LNCAP (cell line): ENCODE data around the gene ZKSCAN8.

Source experiments
- TF ChIP-seq, protein P1 (sequence below): fragments of 450-650 bp; IDR thresholded peaks from 2 replicates; pipeline ENCODE4 v1.5.1; 2017; ENCODE audit warnings: mild to moderate bottlenecking

The ZKSCAN8 gene

DNA sequence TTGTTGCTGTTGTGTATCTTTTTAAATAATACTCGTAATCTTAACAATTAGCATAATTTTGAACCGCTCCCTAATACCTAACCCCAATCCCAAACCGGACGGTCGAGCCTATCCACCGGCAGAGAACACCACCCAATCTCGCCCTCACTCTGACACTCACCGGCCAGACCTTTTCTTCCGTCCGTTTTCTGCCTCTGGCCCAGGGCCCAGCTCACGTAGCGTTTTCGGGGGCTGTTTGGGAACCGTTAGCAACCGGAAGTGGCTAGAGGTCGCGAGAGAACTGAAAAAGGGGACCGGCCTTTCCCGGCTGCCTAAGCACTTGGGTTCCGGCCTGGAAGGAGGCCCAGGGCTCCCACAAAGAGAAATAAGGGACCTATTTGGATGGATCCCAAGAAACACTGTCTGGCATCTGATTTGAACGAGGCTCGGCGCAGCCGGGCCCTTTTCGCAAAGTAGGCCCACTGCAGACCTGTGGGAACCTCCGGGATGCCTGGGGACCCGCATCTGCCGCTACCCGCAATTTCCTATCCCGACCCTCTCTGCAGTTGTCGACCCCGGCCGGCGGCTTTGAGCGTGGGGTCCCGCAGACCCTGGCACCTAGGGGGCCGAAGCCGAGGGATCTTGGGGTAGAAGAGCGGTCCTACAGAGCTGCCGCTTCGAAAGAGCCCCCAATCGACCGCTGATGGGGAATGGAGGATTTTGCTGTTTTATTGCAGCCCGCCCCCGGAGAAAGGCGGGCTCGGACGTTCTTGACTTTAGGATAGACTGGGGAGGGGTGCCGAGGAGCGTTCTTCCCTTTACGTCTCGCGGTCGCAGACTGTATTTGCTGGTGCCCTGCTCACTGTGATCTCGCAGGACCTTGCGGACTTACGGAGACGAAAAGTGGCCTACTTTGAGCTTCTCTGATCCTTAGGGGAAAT is 4.8 kb upstream of the ZKSCAN8 start:
- TF ChIP-seq, protein P1, sequence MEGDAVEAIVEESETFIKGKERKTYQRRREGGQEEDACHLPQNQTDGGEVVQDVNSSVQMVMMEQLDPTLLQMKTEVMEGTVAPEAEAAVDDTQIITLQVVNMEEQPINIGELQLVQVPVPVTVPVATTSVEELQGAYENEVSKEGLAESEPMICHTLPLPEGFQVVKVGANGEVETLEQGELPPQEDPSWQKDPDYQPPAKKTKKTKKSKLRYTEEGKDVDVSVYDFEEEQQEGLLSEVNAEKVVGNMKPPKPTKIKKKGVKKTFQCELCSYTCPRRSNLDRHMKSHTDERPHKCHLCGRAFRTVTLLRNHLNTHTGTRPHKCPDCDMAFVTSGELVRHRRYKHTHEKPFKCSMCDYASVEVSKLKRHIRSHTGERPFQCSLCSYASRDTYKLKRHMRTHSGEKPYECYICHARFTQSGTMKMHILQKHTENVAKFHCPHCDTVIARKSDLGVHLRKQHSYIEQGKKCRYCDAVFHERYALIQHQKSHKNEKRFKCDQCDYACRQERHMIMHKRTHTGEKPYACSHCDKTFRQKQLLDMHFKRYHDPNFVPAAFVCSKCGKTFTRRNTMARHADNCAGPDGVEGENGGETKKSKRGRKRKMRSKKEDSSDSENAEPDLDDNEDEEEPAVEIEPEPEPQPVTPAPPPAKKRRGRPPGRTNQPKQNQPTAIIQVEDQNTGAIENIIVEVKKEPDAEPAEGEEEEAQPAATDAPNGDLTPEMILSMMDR: no peak

DNA sequence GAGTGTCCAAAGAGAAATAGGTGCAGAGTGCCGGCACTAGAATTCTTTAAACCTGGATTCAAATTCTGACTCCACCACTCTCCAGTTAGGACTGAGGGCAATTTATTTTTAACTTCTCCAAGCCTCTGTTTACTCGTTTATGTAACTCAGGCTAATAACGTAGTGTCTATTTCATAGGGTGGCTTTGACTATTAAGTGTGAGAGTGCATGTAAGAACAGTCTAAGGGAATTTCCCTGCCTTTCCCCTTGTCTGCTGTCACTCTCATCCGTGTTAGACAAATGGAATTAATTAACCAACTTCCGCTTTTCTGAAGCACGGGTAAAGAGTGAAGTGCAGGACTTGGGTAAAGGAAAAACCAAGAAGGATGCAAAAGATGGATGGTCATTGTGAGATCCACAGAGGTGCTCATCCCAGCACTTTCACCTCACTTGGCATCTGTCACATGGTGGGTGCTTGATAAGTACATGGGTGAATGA is 4.1 kb upstream of the ZKSCAN8 start:
- TF ChIP-seq, protein P1: no peak

DNA sequence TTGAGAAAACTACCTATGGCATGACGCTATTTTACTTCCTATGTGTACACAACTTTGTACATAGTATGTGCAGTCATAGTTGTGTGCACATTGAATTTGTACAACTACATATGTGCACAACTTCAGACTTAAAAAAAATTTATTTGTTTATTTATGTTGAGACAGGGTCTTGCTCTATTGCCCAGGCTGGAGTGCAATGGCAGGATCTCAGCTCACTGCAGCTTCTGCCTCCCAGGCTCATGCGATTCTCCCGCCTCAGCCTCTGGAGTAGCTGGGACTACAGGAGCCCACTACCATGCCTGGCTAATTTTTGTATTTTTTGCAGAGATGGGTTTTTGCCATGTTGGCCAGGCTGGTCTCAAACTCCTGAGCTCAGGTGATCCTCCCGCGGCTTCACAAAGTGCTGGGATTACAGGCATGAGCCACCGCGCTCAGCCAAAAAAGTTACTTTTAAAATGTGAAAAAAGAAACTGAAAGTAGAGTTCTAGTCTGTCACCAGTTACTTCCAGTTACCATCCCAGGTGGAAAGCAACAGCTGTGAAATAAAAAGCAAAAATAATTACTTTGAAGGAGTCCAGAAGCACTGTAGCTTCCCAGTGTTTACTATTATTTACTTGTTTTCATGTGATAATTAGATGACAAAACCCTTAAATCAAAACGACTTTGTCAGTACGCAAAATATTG is 1.7 kb upstream of the ZKSCAN8 start:
- TF ChIP-seq, protein P1: no peak

DNA sequence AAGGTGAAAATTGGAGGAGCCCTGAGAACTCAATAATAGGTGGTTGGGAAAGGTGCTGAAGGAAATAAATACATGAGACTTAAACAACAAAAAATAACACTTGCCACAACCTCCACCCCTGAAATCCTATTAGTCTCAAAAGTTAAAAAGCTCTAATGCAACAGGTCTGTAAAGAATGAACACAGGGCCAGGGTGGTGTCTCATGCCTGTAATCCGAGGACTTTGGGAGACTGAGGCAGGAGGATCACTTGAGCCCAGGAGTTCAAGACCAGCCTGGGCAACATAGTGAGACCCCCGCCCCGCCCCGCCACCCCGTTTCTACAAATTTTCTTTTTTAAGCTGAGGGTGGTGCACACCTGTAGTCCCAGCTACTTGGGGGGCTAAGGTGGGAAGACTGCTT is 1.1 kb upstream of the ZKSCAN8 start:
- TF ChIP-seq, protein P1: no peak

DNA sequence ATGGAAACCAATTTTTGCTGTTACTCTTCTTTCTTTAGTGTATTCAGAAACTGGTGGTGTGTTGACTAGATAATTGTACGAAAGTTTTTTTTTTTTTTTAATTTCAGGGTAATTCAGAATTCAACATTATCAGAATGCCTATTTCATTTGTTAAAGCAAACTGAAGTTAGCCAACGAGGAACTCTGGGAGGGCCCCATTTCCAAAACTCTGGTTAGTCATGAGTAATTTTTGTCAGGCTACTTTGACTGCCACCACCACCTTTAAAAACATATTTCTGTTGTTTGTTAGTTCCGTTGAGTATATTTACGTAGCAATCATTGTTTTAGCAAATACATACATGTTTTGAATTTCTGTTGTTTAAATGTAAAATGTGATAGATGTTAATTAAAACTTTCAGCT is 763 bp downstream of the ZKSCAN8 start:
- TF ChIP-seq, protein P1: no peak

DNA sequence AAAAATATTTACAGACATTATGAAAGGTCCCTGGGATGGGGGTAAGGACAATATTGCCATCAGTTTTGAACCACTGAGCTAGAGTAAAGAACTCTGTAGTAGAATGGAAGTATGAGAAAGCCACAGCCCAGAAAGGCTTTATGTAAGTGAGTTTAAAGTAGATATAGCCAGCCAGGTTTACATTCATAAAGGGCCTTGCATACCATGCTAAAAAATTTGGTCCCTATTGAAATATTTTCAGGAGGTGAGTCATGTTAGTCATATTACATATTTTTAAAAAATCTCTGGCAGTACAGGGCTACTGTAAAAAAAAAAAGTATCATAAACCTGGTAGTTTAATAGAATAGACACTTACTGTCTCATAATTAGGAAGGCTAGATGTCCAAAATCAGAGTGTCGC is 3.5 kb downstream of the ZKSCAN8 start:
- TF ChIP-seq, protein P1: no peak

DNA sequence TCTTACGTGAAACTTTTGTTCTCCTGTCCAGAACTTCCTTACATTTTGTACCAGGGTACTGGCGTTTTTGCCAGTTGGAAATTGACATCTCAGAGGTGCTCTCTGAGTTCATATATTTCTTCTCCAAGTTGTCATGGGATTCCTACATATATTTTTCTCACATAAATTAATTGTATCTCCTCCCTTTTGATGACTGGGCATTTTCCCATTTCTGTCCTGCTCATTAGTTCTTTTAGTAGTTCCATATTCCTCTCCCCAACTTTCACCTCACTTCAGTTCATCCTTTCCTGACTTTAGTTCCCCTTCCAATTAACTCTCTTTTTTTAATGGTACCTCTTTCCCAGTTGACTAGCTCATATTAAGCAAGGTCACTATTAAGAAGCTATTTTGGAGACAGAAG is 10.8 kb downstream of the ZKSCAN8 start:
- TF ChIP-seq, protein P1: no peak
